Esophagus muscularis mucosa (tissue), 4 donors: ENCODE data around the gene GSK3B. TPM values are rescaled to one million over a fixed set of nuclear protein-coding genes. Genes with fewer than 3 reads are reported as not detected.

Source experiments
- DNase-seq: peaks from one replicate; pipeline ENCODE4 v3.0.0-alpha.2; 2017; ENCODE audit errors: extremely low spot score
- H3K27ac ChIP-seq, 4 donors: fragments of 200-600 bp; sonication (generic); replicated peaks in 1 of 4; 1 replicate in 3 of 4; 2 replicates in 1 of 4; pipeline ENCODE4 v1.5.1; 2016 to 2019; ENCODE audit warnings: mild to moderate bottlenecking in 1 of 4
- H3K27me3 ChIP-seq, 4 donors: fragments of 200-600 bp; sonication (generic); one replicate each; pipeline versions ENCODE4 v1.5.1 to v1.6.0; 2016 to 2019
- H3K36me3 ChIP-seq, 4 donors: fragments of 200-600 bp; sonication (generic); one replicate each; pipeline ENCODE4 v1.5.1; 2016 to 2019
- H3K4me1 ChIP-seq, 4 donors: fragments of 200-600 bp; sonication (generic); one replicate each; pipeline ENCODE4 v1.5.1; 2016 to 2019
- H3K4me3 ChIP-seq, 4 donors: fragments of 200-600 bp; sonication (generic); 1 replicate in 2 of 4; 2 replicates in 2 of 4; pipeline ENCODE4 v1.5.1; 2016 to 2019; ENCODE audit warnings: mild to moderate bottlenecking in 4 of 4, moderate library complexity in 1 of 4
- H3K9me3 ChIP-seq, 4 donors: fragments of 200-600 bp; sonication (generic); 1 replicate in 3 of 4; 2 replicates in 1 of 4; pipeline ENCODE4 v1.5.1; 2016 to 2019
- CTCF ChIP-seq, 3 experiments: fragments of 200-600 bp in 2 of 3; fragments of 450-650 bp in 1 of 3; sonication (generic) in 2 of 3; IDR thresholded peaks; one replicate each; pipeline ENCODE4 v1.5.1; 2017 to 2019; ENCODE audit warnings: antibody characterized with exemption in 3 of 3, mild to moderate bottlenecking in 2 of 3, moderate library complexity in 1 of 3
- EP300 ChIP-seq: sonication (generic); formaldehyde crosslinking; IDR thresholded peaks from one replicate; pipeline ENCODE4 v1.6.1; 2017; ENCODE audit warnings: antibody characterized with exemption
- POLR2A ChIP-seq: fragments of 450-650 bp; IDR thresholded peaks from one replicate; pipeline ENCODE4 v1.6.1; 2017; ENCODE audit warnings: antibody characterized with exemption, moderate library complexity, mild to moderate bottlenecking, low read depth
- POLR2AphosphoS5 ChIP-seq, 2 donors: sonication (generic); formaldehyde crosslinking; IDR thresholded peaks; one replicate each; pipeline ENCODE4 v1.6.1; 2017; ENCODE audit warnings: antibody characterized with exemption in 2 of 2
- WGBS: methylation state at CpG from one replicate; pipeline ENCODE4 v1.1.5; 2018; 5-methylcytosine and 5-hydroxymethylcytosine counted together
- intact Hi-C: fragments of 100-400 bp; cut with DNase I; formaldehyde crosslinking; loops from one replicate; pipeline ENCODE4 v1.15.1; 2023
- total RNA-seq, 4 donors: library from RNA; depleted of rRNA; stranded (reverse); fragments of >200 nt; gene quantifications; one replicate each; pipeline versions ENCODE4 v1.1.0 to v1.2.1, GENCODE V29; 2016

Gene GSK3B
- total RNA-seq, 4 donors from 2014 or later: 30.3 to 35.4 (median 31.3) TPM

- Histone ChIP-seq H3K36me3 (no peaks in the 10 kb centered on the region), H3K9me3 (peaks cover 0 to 4% (median 0%) of the 10 kb centered on the region in 4 donors), H3K4me1 (peaks cover 0 to 19% (median 12%) of the 10 kb centered on the region in 4 donors), H3K27me3 (no peaks in the 10 kb centered on the region), H3K4me3 (no peak overlapping the region), H3K27ac (no peak overlapping the region)
- no peak for TF ChIP-seq POLR2A
- no peak for TF ChIP-seq POLR2AphosphoS5 (IDR thresholded peaks at IDR 0.05)
- no peak for TF ChIP-seq CTCF (IDR thresholded peaks at IDR 0.05)
- TF ChIP-seq EP300: no peak
- intact Hi-C loops: no loop called here
- 89% methylated on average over 2 of the region's 2 CpGs for WGBS
- no peak for DNase-seq
Measured at GRCh38 chr3:119964294-119964693, 130.0 kb downstream of the GSK3B start.

- WGBS: 90% methylated on average over 6 of the region's 6 CpGs
Measured at GRCh38 chr3:119955972-119956371, 138.3 kb downstream of the GSK3B start.

GRCh38 chr3:119950666-119951325 is 143.5 kb downstream of the GSK3B start:
- no peak for DNase-seq
- H3K27ac ChIP-seq: no peak overlapping the region
- no peaks in the 10 kb centered on the region for H3K27me3 ChIP-seq
- H3K9me3 ChIP-seq: no peaks in the 10 kb centered on the region
- WGBS: 92% methylated on average over 3 of the region's 3 CpGs
- intact Hi-C loops: no loop called here
- peaks cover 0 to 20% (median 15%) of the 10 kb centered on the region in 4 donors for H3K4me1 ChIP-seq
- H3K36me3 ChIP-seq: no peaks in the 10 kb centered on the region
- H3K4me3 ChIP-seq: no peak overlapping the region
- TF ChIP-seq EP300 (no peak), POLR2A (no peak)

More at GRCh38 chr3:119955972-119956371, 138.3 kb downstream of the GSK3B start:
- no peaks in the 10 kb centered on the region for H3K27me3 ChIP-seq
- no peak for DNase-seq
- no peak for TF ChIP-seq POLR2A
- TF ChIP-seq CTCF (IDR thresholded peaks at IDR 0.05): no peak
- intact Hi-C loops: no loop called here
- H3K36me3 ChIP-seq: no peaks in the 10 kb centered on the region
- H3K4me1 ChIP-seq: peaks cover 0 to 11% (median 6%) of the 10 kb centered on the region in 4 donors
- no peak overlapping the region for H3K4me3 ChIP-seq
- no peaks in the 10 kb centered on the region for H3K9me3 ChIP-seq
- H3K27ac ChIP-seq: no peak overlapping the region

GRCh38 chr3:119945291-119945690 is 149.0 kb downstream of the GSK3B start:
- no peak for DNase-seq
- Histone ChIP-seq H3K27ac (no peak overlapping the region), H3K4me3 (no peak overlapping the region), H3K36me3 (no peaks in the 10 kb centered on the region), H3K4me1 (peaks cover 0 to 4% (median 1%) of the 10 kb centered on the region in 4 donors), H3K27me3 (no peaks in the 10 kb centered on the region), H3K9me3 (no peaks in the 10 kb centered on the region)
- no peak for TF ChIP-seq POLR2AphosphoS5 (IDR thresholded peaks at IDR 0.05)
- no peak for TF ChIP-seq CTCF (IDR thresholded peaks at IDR 0.05)
- no peak for TF ChIP-seq EP300
- no peak for TF ChIP-seq POLR2A
- WGBS: 39% methylated on average over 1 of the region's 1 CpG
- intact Hi-C loops: no loop called here

GRCh38 chr3:119944091-119944490 is 150.2 kb downstream of the GSK3B start:
- Histone ChIP-seq H3K9me3 (no peaks in the 10 kb centered on the region), H3K27me3 (no peaks in the 10 kb centered on the region), H3K4me1 (no peaks in the 10 kb centered on the region), H3K36me3 (no peaks in the 10 kb centered on the region), H3K27ac (no peak overlapping the region), H3K4me3 (no peak overlapping the region)
- intact Hi-C loops: no loop called here
- 93% methylated on average over 2 of the region's 2 CpGs for WGBS
- TF ChIP-seq CTCF (IDR thresholded peaks at IDR 0.05) (no peak), POLR2AphosphoS5 (IDR thresholded peaks at IDR 0.05) (no peak), POLR2A (no peak), EP300 (no peak)
- DNase-seq: no peak
